ENCODE data around the gene ZNF324. TPM values are rescaled to one million over a fixed set of nuclear protein-coding genes. Genes with fewer than 3 reads are reported as not detected.

The ZNF324 gene
- total and polyA plus RNA-seq, 4 donors, result 2.3 to 8.4 (median 5.5) TPM

DNA sequence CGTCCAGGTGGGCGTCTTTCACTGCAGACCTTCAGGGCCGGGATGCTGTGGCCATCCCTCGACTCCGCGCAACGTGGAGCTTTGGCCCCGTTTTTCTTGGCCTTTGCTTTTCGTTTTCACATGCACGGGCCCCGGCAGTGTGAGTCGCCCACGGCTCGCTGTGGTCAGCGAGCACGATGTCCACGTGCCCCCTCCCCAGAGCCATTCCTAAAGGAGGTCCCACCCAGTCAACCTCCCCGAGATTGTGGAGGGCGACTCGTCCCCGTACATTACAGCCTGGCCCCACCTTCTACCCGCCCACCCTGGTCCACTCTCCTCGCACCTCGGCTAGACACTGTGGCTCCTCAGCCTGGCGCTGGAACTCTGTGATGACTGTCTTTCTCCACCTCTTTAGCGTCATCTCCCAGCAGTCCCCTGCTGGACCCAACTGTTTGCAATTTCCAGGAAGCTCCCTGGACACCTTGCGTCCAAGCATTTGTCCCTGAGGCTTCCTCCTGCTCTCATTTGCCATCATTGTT, 9.7 kb downstream of the ZNF324 start:
- peak overlapping the region; percentile 62 to 78 (median 62) for H3K4me3 ChIP-seq (ENCODE audit: low read depth in 1 of 3, low read length in 3 of 3)
- peaks cover 0 to 22% (median 6%) of the 10 kb centered on the region in 4 donors for H3K36me3 ChIP-seq (ENCODE audit: control insufficient read depth in 4 of 4, insufficient read depth in 3 of 4, low read depth in 1 of 4, low read length in 3 of 4)
- no peaks in the 10 kb centered on the region for H3K27me3 ChIP-seq (ENCODE audit: control insufficient read depth in 4 of 4, insufficient read depth in 4 of 4, low read length in 3 of 4)
- peak overlapping the region; percentile 8 to 57 for H3K9ac ChIP-seq (ENCODE audit: low read depth in 1 of 2, low read length in 2 of 2)
- DNase-seq (ENCODE audit: low spot score), result no peak
- H3K27ac ChIP-seq (ENCODE audit: low read depth in 1 of 2, low read length in 2 of 2), result peak overlapping the region; percentile 87 to 88
- WGBS, result 2% methylated on average over 27 of the region's 27 CpGs
- TF ChIP-seq, protein P1, sequence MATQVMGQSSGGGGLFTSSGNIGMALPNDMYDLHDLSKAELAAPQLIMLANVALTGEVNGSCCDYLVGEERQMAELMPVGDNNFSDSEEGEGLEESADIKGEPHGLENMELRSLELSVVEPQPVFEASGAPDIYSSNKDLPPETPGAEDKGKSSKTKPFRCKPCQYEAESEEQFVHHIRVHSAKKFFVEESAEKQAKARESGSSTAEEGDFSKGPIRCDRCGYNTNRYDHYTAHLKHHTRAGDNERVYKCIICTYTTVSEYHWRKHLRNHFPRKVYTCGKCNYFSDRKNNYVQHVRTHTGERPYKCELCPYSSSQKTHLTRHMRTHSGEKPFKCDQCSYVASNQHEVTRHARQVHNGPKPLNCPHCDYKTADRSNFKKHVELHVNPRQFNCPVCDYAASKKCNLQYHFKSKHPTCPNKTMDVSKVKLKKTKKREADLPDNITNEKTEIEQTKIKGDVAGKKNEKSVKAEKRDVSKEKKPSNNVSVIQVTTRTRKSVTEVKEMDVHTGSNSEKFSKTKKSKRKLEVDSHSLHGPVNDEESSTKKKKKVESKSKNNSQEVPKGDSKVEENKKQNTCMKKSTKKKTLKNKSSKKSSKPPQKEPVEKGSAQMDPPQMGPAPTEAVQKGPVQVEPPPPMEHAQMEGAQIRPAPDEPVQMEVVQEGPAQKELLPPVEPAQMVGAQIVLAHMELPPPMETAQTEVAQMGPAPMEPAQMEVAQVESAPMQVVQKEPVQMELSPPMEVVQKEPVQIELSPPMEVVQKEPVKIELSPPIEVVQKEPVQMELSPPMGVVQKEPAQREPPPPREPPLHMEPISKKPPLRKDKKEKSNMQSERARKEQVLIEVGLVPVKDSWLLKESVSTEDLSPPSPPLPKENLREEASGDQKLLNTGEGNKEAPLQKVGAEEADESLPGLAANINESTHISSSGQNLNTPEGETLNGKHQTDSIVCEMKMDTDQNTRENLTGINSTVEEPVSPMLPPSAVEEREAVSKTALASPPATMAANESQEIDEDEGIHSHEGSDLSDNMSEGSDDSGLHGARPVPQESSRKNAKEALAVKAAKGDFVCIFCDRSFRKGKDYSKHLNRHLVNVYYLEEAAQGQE (IDR thresholded peaks at IDR 0.05), result peak; percentile 50
- TF ChIP-seq FOXA2 (IDR thresholded peaks at IDR 0.05) (no peak), JUND (IDR thresholded peaks at IDR 0.05) (no peak), EGR1 (IDR thresholded peaks at IDR 0.05; ENCODE audit: low read depth in 2 of 2) (no peak), SP1 (IDR thresholded peaks at IDR 0.05) (peak; percentile 20), NR2F2 (IDR thresholded peaks at IDR 0.05) (no peak), RAD21 (IDR thresholded peaks at IDR 0.05) (no peak), FOXA1 (IDR thresholded peaks at IDR 0.05) (no peak), YY1 (IDR thresholded peaks at IDR 0.05) (no peak), GABPA (IDR thresholded peaks at IDR 0.05 in 1 of 2, conservative IDR thresholded peaks at IDR 0.05 in 1 of 2) (peak in 1 of 2 donors; percentile 33), TAF1 (conservative IDR thresholded peaks at IDR 0.05) (peak; percentile 50), RXRA (IDR thresholded peaks at IDR 0.05) (peak in 1 of 2 donors; percentile 41), HNF4A (conservative IDR thresholded peaks at IDR 0.05) (peak; percentile 19 to 44), HNF4G (IDR thresholded peaks at IDR 0.05) (no peak)
- TF ChIP-seq, protein P2, sequence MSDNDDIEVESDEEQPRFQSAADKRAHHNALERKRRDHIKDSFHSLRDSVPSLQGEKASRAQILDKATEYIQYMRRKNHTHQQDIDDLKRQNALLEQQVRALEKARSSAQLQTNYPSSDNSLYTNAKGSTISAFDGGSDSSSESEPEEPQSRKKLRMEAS (IDR thresholded peaks at IDR 0.05), result peak; percentile 42
- TF ChIP-seq, protein P3, sequence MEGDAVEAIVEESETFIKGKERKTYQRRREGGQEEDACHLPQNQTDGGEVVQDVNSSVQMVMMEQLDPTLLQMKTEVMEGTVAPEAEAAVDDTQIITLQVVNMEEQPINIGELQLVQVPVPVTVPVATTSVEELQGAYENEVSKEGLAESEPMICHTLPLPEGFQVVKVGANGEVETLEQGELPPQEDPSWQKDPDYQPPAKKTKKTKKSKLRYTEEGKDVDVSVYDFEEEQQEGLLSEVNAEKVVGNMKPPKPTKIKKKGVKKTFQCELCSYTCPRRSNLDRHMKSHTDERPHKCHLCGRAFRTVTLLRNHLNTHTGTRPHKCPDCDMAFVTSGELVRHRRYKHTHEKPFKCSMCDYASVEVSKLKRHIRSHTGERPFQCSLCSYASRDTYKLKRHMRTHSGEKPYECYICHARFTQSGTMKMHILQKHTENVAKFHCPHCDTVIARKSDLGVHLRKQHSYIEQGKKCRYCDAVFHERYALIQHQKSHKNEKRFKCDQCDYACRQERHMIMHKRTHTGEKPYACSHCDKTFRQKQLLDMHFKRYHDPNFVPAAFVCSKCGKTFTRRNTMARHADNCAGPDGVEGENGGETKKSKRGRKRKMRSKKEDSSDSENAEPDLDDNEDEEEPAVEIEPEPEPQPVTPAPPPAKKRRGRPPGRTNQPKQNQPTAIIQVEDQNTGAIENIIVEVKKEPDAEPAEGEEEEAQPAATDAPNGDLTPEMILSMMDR (IDR thresholded peaks at IDR 0.05; ENCODE audit: low read depth, low read length, missing input control), result no peak
- TF ChIP-seq, protein P4, sequence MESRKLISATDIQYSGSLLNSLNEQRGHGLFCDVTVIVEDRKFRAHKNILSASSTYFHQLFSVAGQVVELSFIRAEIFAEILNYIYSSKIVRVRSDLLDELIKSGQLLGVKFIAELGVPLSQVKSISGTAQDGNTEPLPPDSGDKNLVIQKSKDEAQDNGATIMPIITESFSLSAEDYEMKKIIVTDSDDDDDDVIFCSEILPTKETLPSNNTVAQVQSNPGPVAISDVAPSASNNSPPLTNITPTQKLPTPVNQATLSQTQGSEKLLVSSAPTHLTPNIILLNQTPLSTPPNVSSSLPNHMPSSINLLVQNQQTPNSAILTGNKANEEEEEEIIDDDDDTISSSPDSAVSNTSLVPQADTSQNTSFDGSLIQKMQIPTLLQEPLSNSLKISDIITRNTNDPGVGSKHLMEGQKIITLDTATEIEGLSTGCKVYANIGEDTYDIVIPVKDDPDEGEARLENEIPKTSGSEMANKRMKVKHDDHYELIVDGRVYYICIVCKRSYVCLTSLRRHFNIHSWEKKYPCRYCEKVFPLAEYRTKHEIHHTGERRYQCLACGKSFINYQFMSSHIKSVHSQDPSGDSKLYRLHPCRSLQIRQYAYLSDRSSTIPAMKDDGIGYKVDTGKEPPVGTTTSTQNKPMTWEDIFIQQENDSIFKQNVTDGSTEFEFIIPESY (IDR thresholded peaks at IDR 0.05), result no peak
- TF ChIP-seq, protein P5, sequence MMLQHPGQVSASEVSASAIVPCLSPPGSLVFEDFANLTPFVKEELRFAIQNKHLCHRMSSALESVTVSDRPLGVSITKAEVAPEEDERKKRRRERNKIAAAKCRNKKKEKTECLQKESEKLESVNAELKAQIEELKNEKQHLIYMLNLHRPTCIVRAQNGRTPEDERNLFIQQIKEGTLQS (IDR thresholded peaks at IDR 0.05), result no peak
- H3K9me3 ChIP-seq (ENCODE audit: control insufficient read depth in 4 of 4, low read length in 3 of 4), result no peaks in the 10 kb centered on the region
- H3K4me1 ChIP-seq (ENCODE audit: control insufficient read depth in 4 of 4, insufficient read depth in 4 of 4, low read length in 3 of 4), result peaks cover 5 to 21% (median 15%) of the 10 kb centered on the region in 4 donors

Data from liver (tissue), 9 donors.